22Rv1 (cell line): Measurements from ENCODE around the gene MYADML2.
A peak's percentile ranks its signal among the peaks of the same experiment; 100 is the strongest.

Source experiments
- H3K27ac ChIP-seq: fragments of 450-650 bp; 2 replicates; pipeline ENCODE4 v1.5.1; 2017
- CTCF ChIP-seq: fragments of 450-650 bp; IDR thresholded peaks from 2 replicates; pipeline ENCODE4 v1.5.1; 2017; ENCODE audit warnings: mild to moderate bottlenecking
- ZFX ChIP-seq: fragments of 450-650 bp; IDR thresholded peaks from 2 replicates; pipeline ENCODE4 v1.6.1; 2017; ENCODE audit warnings: antibody characterized with exemption, borderline replicate concordance

MYADML2 gene

GRCh38 chr17:81959362-81960129 lies 12.5 kb upstream of the MYADML2 start:
- no peak overlapping the region for H3K27ac ChIP-seq
- no peak for TF ChIP-seq ZFX
- TF ChIP-seq CTCF: peak; percentile 99

- no peak for TF ChIP-seq ZFX
- no peak for TF ChIP-seq CTCF
- no peak overlapping the region for H3K27ac ChIP-seq
Observed at GRCh38 chr17:81958633-81959342, 11.8 kb upstream of the MYADML2 start.

- TF ChIP-seq ZFX: no peak
- TF ChIP-seq CTCF: no peak
- no peak overlapping the region for H3K27ac ChIP-seq
Observed at GRCh38 chr17:81957691-81958432, 10.8 kb upstream of the MYADML2 start.

GRCh38 chr17:81956607-81957589 lies 9.9 kb upstream of the MYADML2 start:
- no peak for TF ChIP-seq ZFX
- no peak for TF ChIP-seq CTCF

GRCh38 chr17:81955756-81956544 lies 8.9 kb upstream of the MYADML2 start:
- TF ChIP-seq ZFX: no peak
- no peak for TF ChIP-seq CTCF
- H3K27ac ChIP-seq: no peak overlapping the region

More at GRCh38 chr17:81956607-81957589, 9.9 kb upstream of the MYADML2 start:
- no peak overlapping the region for H3K27ac ChIP-seq

- no peak overlapping the region for H3K27ac ChIP-seq
- TF ChIP-seq CTCF (no peak), ZFX (no peak)
Observed at GRCh38 chr17:81955058-81955681, 8.1 kb upstream of the MYADML2 start.
